Keratinocyte (primary cell): ENCODE measurements around the gene KDM4B. TPM values are rescaled to one million over a fixed set of nuclear protein-coding genes. Genes with fewer than 3 reads are reported as not detected.

Experiments used
- DNase-seq: peaks from one replicate; pipeline ENCODE4 v3.0.0-alpha.2; 2011; ENCODE audit warnings: low read depth, missing footprints, low spot score
- FAIRE-seq: peaks from 2 replicates; lab custom pipeline; 2011; peaks lifted over from hg19 to GRCh38; lab: Jason Lieb, UNC
- H2AFZ ChIP-seq: 2 replicates; pipeline ENCODE4 v1.6.0; 2012; ENCODE audit warnings: low read length, control low read depth, inconsistent platforms; ENCODE audit not compliant: control insufficient read depth
- H3K27ac ChIP-seq: 2 replicates; pipeline ENCODE4 v1.5.1; 2011; ENCODE audit warnings: low read length; ENCODE audit not compliant: control insufficient read depth, insufficient read depth
- H3K27me3 ChIP-seq: 3 replicates; pipeline ENCODE4 v1.6.0; 2011; ENCODE audit warnings: low read length; ENCODE audit not compliant: control insufficient read depth, insufficient read depth; ENCODE audit errors: extremely low read depth
- H3K36me3 ChIP-seq, 2 experiments: 2 replicates in 1 of 2; 3 replicates in 1 of 2; pipeline ENCODE4 v1.5.1; 2011; ENCODE audit warnings: low read length in 2 of 2, mild to moderate bottlenecking in 1 of 2; ENCODE audit not compliant: control insufficient read depth in 2 of 2, insufficient read depth in 2 of 2; ENCODE audit errors: extremely low read depth in 1 of 2
- H3K4me1 ChIP-seq: 3 replicates; pipeline ENCODE4 v1.5.1; 2011; ENCODE audit warnings: low read length; ENCODE audit not compliant: control insufficient read depth, insufficient read depth; ENCODE audit errors: extremely low read depth
- H3K4me2 ChIP-seq: 3 replicates; pipeline ENCODE4 v1.6.0; 2011; ENCODE audit warnings: low read depth, low read length; ENCODE audit not compliant: control insufficient read depth, insufficient read depth; ENCODE audit errors: extremely low read depth
- H3K4me3 ChIP-seq, 3 experiments: fragments of 200-600 bp in 1 of 3; sonication (generic) in 1 of 3; 2 replicates in 2 of 3; 3 replicates in 1 of 3; pipeline ENCODE4 v1.5.1; 2011 to 2016; ENCODE audit warnings: low read length in 3 of 3, mild to moderate bottlenecking in 3 of 3, control low read depth in 2 of 3, inconsistent platforms in 1 of 3, low read depth in 1 of 3, mixed read lengths in 1 of 3, mixed run types in 1 of 3, moderate library complexity in 1 of 3; ENCODE audit not compliant: control insufficient read depth in 2 of 3, insufficient read depth in 2 of 3; ENCODE audit errors: extremely low read depth in 1 of 3
- H3K79me2 ChIP-seq: 2 replicates; pipeline ENCODE4 v1.6.0; 2012; ENCODE audit warnings: low read length; ENCODE audit not compliant: control insufficient read depth, insufficient read depth
- H3K9ac ChIP-seq: 3 replicates; pipeline ENCODE4 v1.6.0; 2011; ENCODE audit warnings: low read length; ENCODE audit not compliant: control insufficient read depth, insufficient read depth; ENCODE audit errors: extremely low read depth
- H3K9me1 ChIP-seq: 3 replicates; pipeline ENCODE4 v1.6.0; 2011; ENCODE audit warnings: low read length; ENCODE audit not compliant: control insufficient read depth, insufficient read depth; ENCODE audit errors: extremely low read depth
- H3K9me3 ChIP-seq: 2 replicates; pipeline ENCODE4 v1.5.1; 2012; ENCODE audit warnings: low read depth, low read length; ENCODE audit not compliant: control insufficient read depth
- H4K20me1 ChIP-seq: 3 replicates; pipeline ENCODE4 v1.6.0; 2011; ENCODE audit warnings: low read length; ENCODE audit not compliant: control insufficient read depth, insufficient read depth; ENCODE audit errors: extremely low read depth
- CTCF ChIP-seq, 3 experiments: IDR thresholded peaks in 1 of 3; conservative IDR thresholded peaks in 1 of 3; optimal IDR thresholded peaks in 1 of 3; 2 replicates in 2 of 3; 3 replicates in 1 of 3; pipeline versions ENCODE3 to v1.5.1; 2011; ENCODE audit warnings: low read length in 3 of 3, mild to moderate bottlenecking in 3 of 3, moderate library complexity in 2 of 3, control low read depth in 1 of 3, inconsistent platforms in 1 of 3; ENCODE audit not compliant: insufficient read depth in 2 of 3; ENCODE audit errors: extremely low read depth in 1 of 3
- EZH2 ChIP-seq: IDR thresholded peaks from one replicate; pipeline ENCODE4 v1.6.1; 2012; ENCODE audit warnings: inconsistent platforms, mild to moderate bottlenecking, low read length, moderate library complexity
- dilution Hi-C: fragments of 300-500 bp; cut with MboI; formaldehyde crosslinking; loops from one replicate; pipeline ENCODE4 v1.7.0; 2020; ENCODE audit warnings: low sequenced_read_pairs; ENCODE audit not compliant: extremely low pct_ligation_motif_present
- polyA plus RNA-seq, 5 experiments: library from polyadenylated mRNA; depleted of rRNA in 3 of 5; stranded (reverse) in 3 of 5; stranded (forward) in 1 of 5; unstranded in 1 of 5; fragments of >200 nt; gene quantifications; 1 replicate in 1 of 5; 2 replicates in 3 of 5; 3 replicates in 1 of 5; pipeline versions ENCODE4 v1.2.1 to v1.2.3, GENCODE V29; 2011 to 2012; ENCODE audit warnings: missing spikeins in 2 of 5, low read depth in 1 of 5, low replicate concordance in 1 of 5

KDM4B gene
- polyA plus RNA-seq, 1 donor (not counting 4 experiments of a cell fraction or from before 2014, with no cell fraction given) = 6.2 TPM

- Histone ChIP-seq H3K36me3 (peaks cover 4 to 18% of the 10 kb centered on the region in 2 experiments), H3K4me3 (no peak overlapping the region), H3K9me3 (no peaks in the 10 kb centered on the region), H3K9me1 (no peaks in the 10 kb centered on the region), H3K4me2 (no peak overlapping the region), H3K27me3 (no peaks in the 10 kb centered on the region), H3K9ac (no peak overlapping the region), H4K20me1 (peaks cover 38% of the 10 kb centered on the region), H2AFZ (no peak overlapping the region), H3K4me1 (peaks cover 28% of the 10 kb centered on the region), H3K79me2 (peaks cover 10% of the 10 kb centered on the region), H3K27ac (no peak overlapping the region)
- FAIRE-seq (no peak), DNase-seq (no peak)
- dilution Hi-C loops = no loop called here
- TF ChIP-seq EZH2 (no peak), CTCF (optimal IDR thresholded peaks at IDR 0.05 in 1 of 3, IDR thresholded peaks at IDR 0.05 in 1 of 3, conservative IDR thresholded peaks at IDR 0.05 in 1 of 3; ENCODE audit: extremely low read depth in 1 of 3, insufficient read depth in 2 of 3, low read length in 3 of 3) (no peak)
Observed at GRCh38 chr19:5035105-5035761, 66.3 kb downstream of the KDM4B start.

DNA sequence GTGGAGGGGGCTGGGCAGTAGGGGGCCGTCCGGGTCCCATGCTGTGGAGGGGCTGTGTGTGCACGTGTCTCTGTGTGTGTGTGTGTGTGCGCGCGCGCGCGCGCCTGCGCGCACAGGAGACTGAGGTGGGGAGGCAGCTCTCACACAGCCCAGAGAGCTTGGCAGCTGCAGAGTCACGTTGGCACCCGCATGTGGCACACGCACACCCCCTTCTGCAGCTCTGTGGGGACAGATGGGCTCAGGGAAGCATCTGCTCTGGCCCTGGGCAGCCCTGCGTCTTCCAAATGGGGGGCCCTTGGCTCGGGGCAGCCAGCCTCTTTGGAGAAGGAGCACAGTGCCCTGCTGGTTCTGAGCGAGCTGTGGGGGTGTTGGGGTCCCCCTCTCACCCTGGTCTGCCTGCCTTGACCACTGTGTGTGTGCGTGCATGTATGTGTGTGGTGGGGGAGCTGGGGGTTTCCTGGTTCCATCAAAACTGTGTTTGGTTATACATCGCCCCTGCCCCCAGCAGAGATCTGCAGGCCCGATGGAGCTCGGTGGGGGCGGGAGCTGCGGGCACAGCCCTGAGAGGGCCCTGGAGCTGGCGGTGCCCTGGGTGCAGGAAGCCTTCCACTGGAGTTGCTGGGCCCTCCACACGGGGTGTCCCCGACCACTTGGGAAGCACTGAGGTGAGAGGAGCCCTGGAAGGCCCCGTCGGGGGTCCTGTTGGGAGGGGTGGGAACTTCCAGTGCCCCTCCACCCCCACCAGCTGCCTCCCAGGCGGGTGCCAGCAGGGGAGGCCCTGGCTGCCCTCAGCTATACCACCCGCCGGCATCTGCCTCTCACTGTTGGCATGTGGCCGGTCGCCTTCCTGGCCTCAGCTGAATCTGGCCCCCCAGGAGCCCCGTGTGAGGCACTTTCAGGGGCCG lies 67.1 kb downstream of the KDM4B start:
- DNase-seq (no peak), FAIRE-seq (no peak)
- no peak overlapping the region for H3K9ac ChIP-seq
- H3K27me3 ChIP-seq = no peaks in the 10 kb centered on the region
- no peak overlapping the region for H3K4me3 ChIP-seq
- no peak overlapping the region for H3K27ac ChIP-seq
- dilution Hi-C loops = no loop called here
- H4K20me1 ChIP-seq = peaks cover 32% of the 10 kb centered on the region
- no peak overlapping the region for H2AFZ ChIP-seq
- no peak overlapping the region for H3K4me2 ChIP-seq
- TF ChIP-seq CTCF (optimal IDR thresholded peaks at IDR 0.05 in 1 of 3, IDR thresholded peaks at IDR 0.05 in 1 of 3, conservative IDR thresholded peaks at IDR 0.05 in 1 of 3; ENCODE audit: extremely low read depth in 1 of 3, insufficient read depth in 2 of 3, low read length in 3 of 3) (no peak), EZH2 (no peak)
- no peaks in the 10 kb centered on the region for H3K9me3 ChIP-seq
- no peaks in the 10 kb centered on the region for H3K9me1 ChIP-seq
- H3K36me3 ChIP-seq = peaks cover 9 to 23% of the 10 kb centered on the region in 2 experiments
- peaks cover 7% of the 10 kb centered on the region for H3K79me2 ChIP-seq
- H3K4me1 ChIP-seq = peaks cover 28% of the 10 kb centered on the region
